NOMO-1 treated with DMSO at 0.1 percent for 48 hours (cell line): ENCODE measurements around the gene GPR176.

ENCODE experiments used
- DNase-seq: peaks from one replicate; lab custom pipeline; 2025; ENCODE audit not compliant: unreplicated experiment; lab: John Stamatoyannopoulos, UW

The GPR176 gene

DNA sequence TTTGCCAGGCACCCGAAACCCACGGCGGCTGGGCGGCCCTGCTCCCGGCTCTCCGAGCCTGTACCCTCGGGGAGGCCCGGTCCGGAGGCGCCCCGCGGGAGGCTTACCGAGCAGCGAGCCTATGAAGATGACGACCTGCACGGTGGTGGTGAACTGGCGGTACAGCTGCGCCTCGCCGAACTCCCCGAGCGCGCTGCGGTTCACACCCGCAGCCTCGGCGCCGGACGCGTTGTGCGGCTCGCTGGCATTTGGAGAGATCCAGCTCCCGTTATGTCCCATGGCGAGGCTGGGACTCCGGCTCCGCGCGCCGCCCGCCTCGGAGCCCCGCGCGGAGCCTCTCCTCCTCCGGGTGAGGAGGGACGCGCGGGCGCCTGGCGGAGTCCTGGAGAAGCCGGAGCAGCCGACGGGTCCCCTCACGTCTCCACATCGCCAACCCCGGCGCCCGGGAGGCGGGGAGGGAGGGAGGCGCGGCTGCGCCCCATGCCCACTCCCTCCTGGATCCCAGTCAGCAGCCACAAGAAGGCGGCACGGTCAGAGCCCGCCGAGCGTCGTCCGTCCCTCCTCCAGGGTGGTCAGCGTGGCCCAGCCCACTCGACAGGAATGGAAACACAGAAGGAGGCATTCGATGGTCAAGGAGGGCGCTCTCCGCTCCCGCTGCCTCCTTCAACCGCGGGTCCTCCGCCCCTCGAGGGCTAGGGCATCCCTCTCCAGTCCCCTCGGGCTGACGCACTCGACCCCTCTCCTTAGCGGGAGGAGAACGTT is at the start of gene GPR176:
TSS of gene GPR176 (minus strand) at position 519 of the 762 bp plus-strand sequence. CDS start at position 279, 240 bp downstream.
- DNase-seq: no peak

DNA sequence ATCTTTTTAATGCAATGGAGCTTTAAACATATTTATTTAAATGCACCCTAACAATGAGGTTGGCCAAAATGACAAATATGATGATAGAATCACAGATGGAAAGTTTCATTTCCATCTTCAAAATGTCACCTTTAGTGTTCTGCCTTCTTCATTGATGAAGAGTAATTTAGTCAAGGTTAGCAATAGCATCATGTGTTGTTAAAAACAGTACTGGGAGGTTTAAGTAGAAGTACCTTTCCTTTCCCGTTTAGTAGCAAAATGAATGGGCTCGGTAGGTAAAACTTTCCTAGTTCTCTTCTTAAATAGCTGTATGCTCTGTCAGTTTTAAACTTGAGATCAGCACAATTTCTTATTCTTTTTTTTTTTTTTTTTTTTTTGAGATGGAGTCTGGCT is 48.9 kb upstream of the GPR176 start:
- DNase-seq: no peak

- no peak for DNase-seq
These were observed 48.4 kb upstream of the GPR176 start for GRCh38 chr15:39968273-39969001.

DNA sequence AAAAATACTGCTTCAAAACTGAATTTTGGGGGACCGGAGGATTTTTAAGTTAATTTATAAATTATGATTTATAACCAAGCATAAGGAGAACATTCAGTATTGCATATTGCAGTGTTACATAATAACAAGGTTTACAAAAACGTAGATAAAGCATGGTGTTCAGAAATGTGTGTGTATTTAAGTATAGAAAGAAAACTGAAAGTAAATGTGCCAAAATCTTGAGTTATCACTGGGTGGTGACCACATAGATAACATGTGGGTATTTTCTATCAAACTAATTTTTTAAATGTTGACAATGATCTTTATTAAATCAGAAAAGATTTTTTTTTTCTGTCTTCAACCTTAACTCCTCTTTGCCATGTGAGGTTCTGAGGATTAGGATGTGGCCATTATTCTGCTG is 46.5 kb upstream of the GPR176 start:
- no peak for DNase-seq

DNA sequence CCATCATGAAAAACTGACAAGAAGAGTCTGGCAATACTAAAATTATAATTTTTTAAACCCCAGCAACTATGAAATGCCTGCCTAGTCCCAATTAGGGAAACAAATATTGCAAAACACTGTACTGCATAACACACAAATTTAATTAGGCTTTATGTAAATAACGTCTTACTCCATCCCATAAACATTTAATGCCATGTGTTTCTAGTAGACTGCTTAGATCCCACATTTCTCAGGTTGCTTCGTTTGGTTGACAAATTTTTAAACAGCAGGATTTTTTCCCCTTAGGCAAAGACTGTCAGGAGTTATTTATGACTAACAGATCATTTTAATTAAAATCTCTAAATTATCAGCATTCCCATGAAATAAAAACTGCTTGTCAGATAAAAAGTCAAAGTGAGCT is 43.7 kb upstream of the GPR176 start:
- no peak for DNase-seq

DNA sequence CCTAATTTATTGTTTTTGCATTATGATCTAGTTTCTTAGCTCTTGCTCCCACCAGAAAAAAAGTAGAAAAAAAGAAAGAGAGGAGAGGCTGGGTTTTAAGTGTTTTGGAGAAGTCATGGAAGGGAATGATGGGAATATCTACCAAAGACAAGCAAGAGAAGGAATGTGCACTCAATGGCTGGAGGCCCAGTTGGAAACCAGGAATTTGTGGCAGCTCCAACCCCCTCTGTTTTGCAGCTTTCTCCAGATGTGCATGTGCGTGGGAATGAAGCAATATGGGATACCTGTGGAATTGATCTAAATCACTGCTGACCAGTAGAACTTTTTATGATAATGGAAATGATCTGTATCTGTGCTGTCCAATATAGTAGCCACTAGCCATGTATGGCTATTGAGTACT is 41.0 kb upstream of the GPR176 start:
- no peak for DNase-seq

- DNase-seq: no peak
These were observed 40.3 kb upstream of the GPR176 start for GRCh38 chr15:39960411-39960810.

GRCh38 chr15:39959411-39959810 is 39.3 kb upstream of the GPR176 start:
- no peak for DNase-seq

- DNase-seq: no peak
These were observed 37.4 kb upstream of the GPR176 start for GRCh38 chr15:39957481-39957880.

- no peak for DNase-seq
These were observed 33.5 kb upstream of the GPR176 start for GRCh38 chr15:39953521-39953920.

DNA sequence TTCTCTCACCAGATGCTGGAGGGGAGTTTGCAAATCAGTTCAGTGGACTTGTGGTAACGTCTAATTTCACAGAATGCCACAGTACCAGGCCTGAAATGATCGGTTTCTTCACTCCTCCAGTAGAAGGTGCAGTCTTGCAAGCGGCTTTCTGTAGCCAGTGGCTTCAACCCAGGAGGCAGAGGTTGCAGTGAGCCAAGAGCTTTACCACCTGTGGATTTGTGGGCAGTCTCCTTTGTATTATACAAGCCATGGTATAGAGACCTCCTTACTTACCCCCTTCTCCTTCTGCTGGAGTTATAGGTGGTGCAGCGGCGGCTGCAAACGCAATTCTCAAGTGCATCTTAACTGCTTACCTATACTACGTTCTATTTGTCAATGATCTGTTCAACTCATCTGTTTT is 31.5 kb upstream of the GPR176 start:
- DNase-seq: no peak

DNA sequence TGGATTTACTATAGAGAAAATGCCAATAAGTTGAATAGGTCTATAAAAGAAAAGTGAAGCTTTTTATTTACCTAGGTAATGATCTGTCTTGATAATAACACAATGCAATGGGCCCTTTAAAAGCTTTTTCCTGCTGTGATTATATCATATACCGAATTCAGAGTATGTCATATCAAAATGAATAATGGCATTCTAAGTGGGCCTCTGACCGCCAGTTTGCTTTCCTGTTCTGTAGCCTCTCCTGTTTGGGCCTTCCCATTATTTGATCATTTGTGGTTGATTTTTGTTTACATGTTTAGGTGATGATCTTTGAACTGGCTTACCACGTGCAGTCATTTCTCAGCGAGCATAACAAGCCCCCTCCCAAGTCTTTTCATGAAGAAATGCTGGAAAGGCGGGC is 28.8 kb upstream of the GPR176 start:
- DNase-seq: no peak

GRCh38 chr15:39947401-39948197 is 27.5 kb upstream of the GPR176 start:
- no peak for DNase-seq

DNA sequence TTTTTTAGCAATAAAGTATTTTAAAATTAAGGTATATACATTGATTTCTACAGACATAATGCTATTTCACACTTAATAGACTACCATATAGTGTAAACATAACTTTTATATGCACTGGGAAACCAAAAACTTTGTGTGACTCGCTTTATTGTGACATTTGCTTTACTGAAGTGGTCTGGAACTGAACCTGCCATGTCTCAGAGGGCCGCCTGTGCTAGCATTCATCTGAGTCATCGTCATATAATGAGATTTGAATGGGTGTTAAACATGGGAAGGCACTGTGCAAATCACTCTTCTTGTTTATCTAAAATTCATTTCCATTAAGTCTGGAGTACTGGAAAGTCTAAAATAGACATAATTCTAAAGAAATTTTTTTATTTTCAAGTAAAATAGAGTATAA is 26.8 kb upstream of the GPR176 start:
- DNase-seq: no peak

DNA sequence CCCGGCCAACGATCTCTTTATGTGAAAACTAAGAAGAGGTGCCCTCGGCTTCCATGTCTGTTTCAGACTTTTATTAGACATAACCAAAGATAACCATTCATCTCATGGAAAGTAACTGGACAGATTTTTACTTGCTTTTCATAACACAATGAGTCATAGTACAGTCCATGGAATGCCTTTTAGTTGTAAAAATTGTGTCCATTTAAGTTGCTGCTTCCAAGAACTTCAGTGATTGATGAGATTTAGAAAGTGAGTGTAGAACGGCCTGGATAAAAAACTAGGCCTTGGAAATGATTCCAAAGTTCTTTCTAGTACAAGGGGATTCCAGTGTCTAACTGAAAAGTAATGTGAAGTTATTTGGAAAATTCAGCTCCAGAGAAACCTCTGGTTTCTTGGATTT is 24.7 kb upstream of the GPR176 start:
- no peak for DNase-seq

- no peak for DNase-seq
These were observed 22.7 kb upstream of the GPR176 start for GRCh38 chr15:39942753-39943150.

DNA sequence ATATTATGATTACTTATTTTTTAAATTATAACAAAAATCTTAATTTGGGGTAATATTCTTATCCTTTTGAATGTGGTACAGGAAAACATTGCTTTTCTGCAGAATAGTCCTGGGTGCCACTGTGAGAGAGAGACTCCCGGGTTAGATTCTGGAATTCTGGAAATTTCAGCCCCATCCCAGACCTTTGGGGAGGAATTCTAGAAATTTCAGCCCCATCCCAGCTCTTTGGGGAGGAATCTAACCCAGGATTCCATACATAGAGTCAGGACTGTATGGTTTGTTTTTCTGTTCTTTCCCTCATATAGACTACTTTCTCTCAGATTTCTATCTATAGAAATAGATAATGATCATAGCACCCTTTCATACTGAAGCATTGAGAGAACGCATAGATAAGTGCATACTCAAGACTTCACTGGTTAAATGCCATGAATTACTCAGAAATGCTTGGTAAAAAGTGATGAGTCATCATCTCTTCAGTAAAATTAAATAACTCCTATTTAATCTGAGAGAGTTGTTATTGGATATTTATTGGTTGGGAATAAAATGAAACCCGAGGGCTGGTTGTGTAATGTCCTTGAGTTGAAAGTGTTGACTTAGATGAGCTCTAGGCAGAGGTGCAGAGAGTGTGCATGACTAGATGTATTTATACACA is 22.2 kb upstream of the GPR176 start:
- DNase-seq: no peak

DNA sequence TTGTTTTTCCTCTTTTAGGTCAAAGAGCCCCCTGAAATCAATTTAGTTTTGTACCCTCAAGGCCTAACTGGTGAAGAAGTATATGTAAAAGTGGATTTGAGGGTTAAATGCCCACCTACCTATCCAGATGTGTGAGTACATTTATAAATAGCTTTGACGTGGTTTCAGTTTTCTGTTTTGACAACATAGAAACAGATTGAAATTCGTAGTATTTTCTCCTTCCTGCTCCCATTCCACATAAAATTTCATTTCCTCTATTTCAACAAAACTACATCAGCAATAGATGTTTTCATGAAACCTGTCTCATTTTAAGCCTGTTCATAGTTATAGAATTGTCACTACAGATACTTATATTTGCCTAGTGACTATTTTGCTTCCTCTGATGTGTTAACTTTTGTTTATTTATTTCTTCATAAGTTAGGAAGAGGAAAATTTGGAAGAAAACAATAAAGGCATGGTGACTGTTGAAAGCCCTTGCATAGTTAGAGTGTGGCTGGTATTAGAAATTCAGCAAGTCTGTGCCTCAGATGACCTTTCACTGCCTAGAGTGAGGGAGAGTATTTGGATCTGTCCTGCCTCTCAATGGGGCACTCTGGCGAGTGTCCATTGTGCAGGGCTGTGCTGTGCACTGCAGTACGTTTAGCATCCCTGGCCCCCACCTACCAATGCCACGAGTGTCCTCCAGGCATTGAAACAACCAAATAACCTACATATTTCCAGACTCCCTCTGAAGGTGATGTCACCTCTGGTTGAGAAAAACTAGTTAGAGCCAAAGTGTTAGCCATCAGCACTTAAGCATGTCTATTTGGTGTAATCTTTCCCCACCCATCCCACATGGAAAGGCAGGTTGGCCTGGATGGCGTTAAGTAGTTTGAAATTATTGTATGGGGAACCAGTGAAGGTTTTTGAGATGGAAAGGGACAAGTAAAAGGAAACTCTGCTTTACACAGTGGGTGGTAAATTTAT is 19.7 kb upstream of the GPR176 start:
- DNase-seq: no peak

GRCh38 chr15:39937696-39938095 is 17.6 kb upstream of the GPR176 start:
- DNase-seq: no peak

DNA sequence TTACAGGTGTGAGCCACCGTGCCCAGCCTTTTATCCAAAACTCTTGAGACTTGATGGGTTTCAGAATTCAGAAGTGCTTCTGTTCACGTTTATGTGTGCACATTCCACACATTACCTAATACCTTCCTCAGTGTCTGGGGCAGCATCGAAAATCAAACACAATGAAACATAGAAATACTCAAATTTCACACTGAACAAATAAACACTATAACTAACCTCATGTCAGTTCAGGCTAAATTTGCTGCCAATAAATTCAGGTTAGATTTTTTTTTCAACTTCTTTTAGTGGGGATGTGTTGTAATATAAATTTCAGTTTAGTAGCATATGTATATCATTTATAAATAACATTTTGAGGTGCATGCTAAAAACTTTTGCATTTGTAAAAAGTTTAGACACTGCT is 16.6 kb upstream of the GPR176 start:
- no peak for DNase-seq
